Body of pancreas (tissue), 4 donors: ENCODE results near the gene NCF4. TPM values are rescaled to one million over a fixed set of nuclear protein-coding genes. Genes with fewer than 3 reads are reported as not detected.

Experiments used
- ATAC-seq: fragments of 150-250 bp; one replicate; pipeline ENCODE4 v1.9.1; 2016
- DNase-seq, 4 donors: peaks; one replicate each; pipeline ENCODE4 v3.0.0-alpha.2; 2019
- H3K27ac ChIP-seq, 4 donors: fragments of 200-600 bp; sonication (generic); 1 replicate in 3 of 4; 2 replicates in 1 of 4; pipeline versions ENCODE4 v1.5.1 to v1.6.1; 2016 to 2019; ENCODE audit warnings: mild to moderate bottlenecking in 1 of 4, mixed read lengths in 1 of 4, moderate library complexity in 1 of 4
- H3K27me3 ChIP-seq, 2 donors: fragments of 200-600 bp; sonication (generic); one replicate each; pipeline ENCODE4 v1.6.0; 2016; ENCODE audit warnings: mild to moderate bottlenecking in 1 of 2
- H3K36me3 ChIP-seq, 2 donors: fragments of 200-600 bp; sonication (generic); replicated peaks in 1 of 2; 2 replicates each; pipeline ENCODE4 v1.5.1; 2016; ENCODE audit warnings: low read depth in 2 of 2; ENCODE audit not compliant: insufficient read depth in 1 of 2
- H3K4me1 ChIP-seq: fragments of 200-600 bp; sonication (generic); one replicate; pipeline ENCODE4 v1.6.0; 2016
- H3K4me3 ChIP-seq, 2 donors: fragments of 200-600 bp; sonication (generic); 1 replicate in 1 of 2; 2 replicates in 1 of 2; pipeline ENCODE4 v1.5.1; 2016 to 2019
- H3K9me3 ChIP-seq, 3 donors: fragments of 200-600 bp; sonication (generic); 1 replicate in 2 of 3; 2 replicates in 1 of 3; pipeline ENCODE4 v1.5.1; 2016
- CTCF ChIP-seq, 7 experiments: fragments of 450-650 bp in 4 of 7; fragments of 200-600 bp in 3 of 7; sonication (generic) in 3 of 7; IDR thresholded peaks; one replicate each; pipeline ENCODE4 v1.5.1; 2016 to 2019; ENCODE audit warnings: antibody characterized with exemption in 7 of 7
- POLR2A ChIP-seq, 3 donors: fragments of 450-650 bp; IDR thresholded peaks; one replicate each; pipeline ENCODE4 v1.6.1; 2016; ENCODE audit warnings: antibody characterized with exemption in 3 of 3, mild to moderate bottlenecking in 2 of 3
- WGBS, 2 donors: methylation state at CpG; one replicate each; pipeline ENCODE4 v1.1.5; 2017; 5-methylcytosine and 5-hydroxymethylcytosine counted together
- intact Hi-C: fragments of 100-400 bp; cut with DNase I; formaldehyde crosslinking; loops from one replicate; pipeline ENCODE4 v1.15.1; 2023
- total RNA-seq, 2 donors: library from RNA; depleted of rRNA; stranded (reverse); fragments of >200 nt; gene quantifications; one replicate each; pipeline ENCODE4 v1.1.0, GENCODE V29; 2016

NCF4 gene
- total RNA-seq, 2 donors from 2014 or later = 5.9 to 6.0 TPM

- Histone ChIP-seq H3K9me3 (no peaks in the 10 kb centered on the region), H3K27me3 (no peaks in the 10 kb centered on the region), H3K4me3 (no peak overlapping the region), H3K27ac (no peak overlapping the region), H3K4me1 (no peaks in the 10 kb centered on the region), H3K36me3 (no peaks in the 10 kb centered on the region)
- ATAC-seq (no peak), DNase-seq (no peak)
- intact Hi-C loops = no loop called here
- TF ChIP-seq CTCF (IDR thresholded peaks at IDR 0.05) (no peak), POLR2A (IDR thresholded peaks at IDR 0.05) (no peak)
- WGBS, 2 donors = 55 to 64% methylated on average over 8 of the region's 8 CpGs
Measured at GRCh38 chr22:36924151-36924698, 63.4 kb downstream of the NCF4 start.

- Histone ChIP-seq H3K4me3 (no peak overlapping the region), H3K27ac (no peak overlapping the region), H3K27me3 (no peaks in the 10 kb centered on the region), H3K36me3 (no peaks in the 10 kb centered on the region), H3K4me1 (no peaks in the 10 kb centered on the region), H3K9me3 (no peaks in the 10 kb centered on the region)
- no peak for TF ChIP-seq CTCF (IDR thresholded peaks at IDR 0.05)
- TF ChIP-seq POLR2A (IDR thresholded peaks at IDR 0.05) = no peak
- intact Hi-C loops = no loop called here
- no peak for ATAC-seq
- DNase-seq = no peak
- WGBS, 2 donors = 74 to 83% methylated on average over 19 of the region's 19 CpGs
Measured at GRCh38 chr22:36925388-36926290, 64.8 kb downstream of the NCF4 start.

GRCh38 chr22:36926309-36926708, 65.5 kb downstream of the NCF4 start:
- intact Hi-C loops = no loop called here
- Histone ChIP-seq H3K27me3 (no peaks in the 10 kb centered on the region), H3K9me3 (no peaks in the 10 kb centered on the region), H3K27ac (no peak overlapping the region), H3K4me3 (no peak overlapping the region), H3K4me1 (no peaks in the 10 kb centered on the region), H3K36me3 (no peaks in the 10 kb centered on the region)
- no peak for TF ChIP-seq CTCF (IDR thresholded peaks at IDR 0.05)
- no peak for DNase-seq
- ATAC-seq = no peak
- 77 to 86% methylated on average over 6 of the region's 6 CpGs for WGBS, 2 donors

- DNase-seq (no peak), ATAC-seq (no peak)
- intact Hi-C loops = no loop called here
- Histone ChIP-seq H3K27ac (no peak overlapping the region), H3K36me3 (no peaks in the 10 kb centered on the region), H3K27me3 (no peaks in the 10 kb centered on the region), H3K4me1 (no peaks in the 10 kb centered on the region), H3K4me3 (no peak overlapping the region), H3K9me3 (no peaks in the 10 kb centered on the region)
- 49 to 53% methylated on average over 14 of the region's 14 CpGs for WGBS, 2 donors
- no peak for TF ChIP-seq POLR2A (IDR thresholded peaks at IDR 0.05)
- no peak for TF ChIP-seq CTCF (IDR thresholded peaks at IDR 0.05)
Measured at GRCh38 chr22:36926721-36927435, 66.1 kb downstream of the NCF4 start.

Other genes starting within 250 kb of the NCF4 start
- not detected for gene CACNG2, start 157.3 kb upstream of the NCF4 start, total RNA-seq
- 10 to 100 TPM in 1 of 2 donors, 1 to 10 TPM in 1; 7.6 to 15.8 TPM for gene IFT27, start 84.9 kb upstream of the NCF4 start, total RNA-seq
- not detected for gene PVALB, start 44.0 kb upstream of the NCF4 start, total RNA-seq
- gene CSF2RB, start 52.6 kb downstream of the NCF4 start, total RNA-seq = 1 to 10 TPM; 2.0 to 2.9 TPM
- 10 to 100 TPM; 73.8 to 91.1 TPM for gene TST, start 158.4 kb downstream of the NCF4 start, total RNA-seq
- gene MPST, start 158.7 kb downstream of the NCF4 start, total RNA-seq = 100 to 1,000 TPM; 173 TPM
- gene KCTD17, start 190.7 kb downstream of the NCF4 start, total RNA-seq = 1 to 10 TPM; 3.6 to 8.3 TPM
- under 1 TPM; 0.33 to 0.52 TPM for gene TMPRSS6, start 248.7 kb downstream of the NCF4 start, total RNA-seq